Cardiac muscle cell (in vitro differentiated cells and primary cell): ENCODE measurements around the gene CRABP2. TPM values are rescaled to one million over a fixed set of nuclear protein-coding genes. Genes with fewer than 3 reads are reported as not detected.

Source experiments
- DNase-seq, 2 donors: peaks; one replicate each; pipeline versions ENCODE4 v3.0.0 to v3.0.0-alpha.2; 2010 to 2017; ENCODE audit warnings: low read depth in 1 of 2, low spot score in 1 of 2
- H3K27ac ChIP-seq: fragments of 200-600 bp; sonication (generic); 2 replicates; pipeline ENCODE4 v1.5.1; 2016
- H3K27me3 ChIP-seq: fragments of 200-600 bp; sonication (generic); 2 replicates; pipeline ENCODE4 v1.6.0; 2016; ENCODE audit warnings: control low read depth
- H3K36me3 ChIP-seq: fragments of 200-600 bp; sonication (generic); 2 replicates; pipeline ENCODE4 v1.5.1; 2016; ENCODE audit warnings: control low read depth
- H3K4me1 ChIP-seq: fragments of 200-600 bp; sonication (generic); 2 replicates; pipeline ENCODE4 v1.8.1; 2017; ENCODE audit warnings: low read depth, mild to moderate bottlenecking, mixed run types
- H3K4me3 ChIP-seq: fragments of 200-600 bp; sonication (generic); 2 replicates; pipeline ENCODE4 v1.5.1; 2016; ENCODE audit warnings: mild to moderate bottlenecking
- H3K9me3 ChIP-seq: fragments of 200-600 bp; sonication (generic); 2 replicates; pipeline ENCODE4 v1.5.1; 2017; ENCODE audit warnings: low read depth, mild to moderate bottlenecking, control low read depth
- CTCF ChIP-seq: IDR thresholded peaks from 2 replicates; pipeline ENCODE4 v1.5.1; 2012; ENCODE audit warnings: low read depth, mild to moderate bottlenecking, low read length
- polyA plus RNA-seq: library from polyadenylated mRNA; unstranded; fragments of >200 nt; fragmentation: Nextera tagmentation; extraction: Ambion mirVana; gene quantifications from 2 replicates; pipeline ENCODE4 v1.2.1, GENCODE V29; 2016
- total RNA-seq: library from RNA; depleted of rRNA; stranded (reverse); fragments of >200 nt; gene quantifications from 2 replicates; pipeline ENCODE4 v1.2.3, GENCODE V29; 2016

CRABP2 gene
- total and polyA plus RNA-seq, 2 experiments from 2014 or later, result 556 to 1,249 TPM

- no peak overlapping the region for H3K4me3 ChIP-seq
Observed at GRCh38 chr1:156681196-156681960, 24.0 kb downstream of the CRABP2 start.

GRCh38 chr1:156680056-156680455 lies 25.3 kb downstream of the CRABP2 start:
- DNase-seq, result no peak
- H3K9me3 ChIP-seq, result no peaks in the 10 kb centered on the region
- H3K27me3 ChIP-seq, result no peaks in the 10 kb centered on the region
- H3K4me1 ChIP-seq, result peaks cover 10% of the 10 kb centered on the region
- H3K36me3 ChIP-seq, result no peaks in the 10 kb centered on the region
- no peak for TF ChIP-seq CTCF
- no peak overlapping the region for H3K27ac ChIP-seq
- no peak overlapping the region for H3K4me3 ChIP-seq

More at GRCh38 chr1:156681196-156681960, 24.0 kb downstream of the CRABP2 start:
- H3K4me1 ChIP-seq, result peaks cover 5% of the 10 kb centered on the region
- no peak for TF ChIP-seq CTCF
- no peaks in the 10 kb centered on the region for H3K27me3 ChIP-seq
- no peaks in the 10 kb centered on the region for H3K9me3 ChIP-seq
- no peak for DNase-seq
- no peaks in the 10 kb centered on the region for H3K36me3 ChIP-seq
- no peak overlapping the region for H3K27ac ChIP-seq

GRCh38 chr1:156677616-156678596 lies 27.5 kb downstream of the CRABP2 start:
- Histone ChIP-seq H3K9me3 (no peaks in the 10 kb centered on the region), H3K27ac (peak overlapping the region; percentile 84), H3K27me3 (no peaks in the 10 kb centered on the region), H3K36me3 (peaks cover 6% of the 10 kb centered on the region), H3K4me1 (peaks cover 27% of the 10 kb centered on the region), H3K4me3 (peak overlapping the region; percentile 67)
- TF ChIP-seq CTCF, result peak; percentile 90
- DNase-seq, result peak; percentile 88 to 89

- Histone ChIP-seq H3K4me1 (peaks cover 27% of the 10 kb centered on the region), H3K27ac (peak within 1 kb of the TSS; percentile 84), H3K9me3 (no peaks in the 10 kb centered on the region), H3K27me3 (no peaks in the 10 kb centered on the region), H3K4me3 (peak within 1 kb of the TSS; percentile 67), H3K36me3 (peaks cover 14% of the 10 kb centered on the region)
- no peak for TF ChIP-seq CTCF
- peak; percentile 68 to 91 for DNase-seq
Observed at GRCh38 chr1:156676820-156677615, 28.4 kb downstream of the CRABP2 start, which contains the start of gene NES. Gene NES (minus strand): TSS chr1:156677407. CDS start chr1:156677264, 143 bp downstream.
